H1 (cell line): ENCODE data around the gene MLKL. TPM values are rescaled to one million over a fixed set of nuclear protein-coding genes. Genes with fewer than 3 reads are reported as not detected.

Source experiments
- CTCF ChIA-PET: fragments of 300-600 bp; sonication (Branson Sonifier 250); formaldehyde crosslinking; loops from one replicate; lab custom pipeline; 2021; ENCODE audit not compliant: partially characterized antibody; lab: Charles Lee
- POLR2A ChIA-PET: fragments of 300-600 bp; sonication (Branson Sonifier 250); formaldehyde crosslinking; loops from one replicate; lab custom pipeline; 2021; ENCODE audit warnings: inconsistent platforms; ENCODE audit not compliant: partially characterized antibody; lab: Charles Lee
- DNase-seq, 2 experiments: peaks; one replicate each; pipeline versions ENCODE4 v3.0.0 to v3.0.0-alpha.2; 2010 to 2022; ENCODE audit warnings: low spot score in 2 of 2, low read depth in 1 of 2, mixed read lengths in 1 of 2
- FAIRE-seq: peaks from 2 replicates; lab custom pipeline; 2011; peaks lifted over from hg19 to GRCh38; lab: Jason Lieb, UNC
- H2AFZ ChIP-seq: 2 replicates; pipeline ENCODE4 v1.8.1; 2012; ENCODE audit warnings: low read length, inconsistent platforms
- H2AK5ac ChIP-seq: 2 replicates; pipeline ENCODE4 v1.6.1; 2013; ENCODE audit warnings: low read depth, low read length
- H2BK120ac ChIP-seq: replicated peaks from 2 replicates; pipeline ENCODE3; 2013; ENCODE audit warnings: low read depth, low read length, inconsistent platforms
- H2BK12ac ChIP-seq: 2 replicates; pipeline ENCODE4 v1.6.1; 2013; ENCODE audit warnings: low read depth, low read length
- H2BK15ac ChIP-seq: 2 replicates; pipeline ENCODE4 v1.6.1; 2013; ENCODE audit warnings: low read length
- H2BK20ac ChIP-seq: 2 replicates; pipeline ENCODE4 v1.6.1; 2013; ENCODE audit warnings: low read length
- H2BK5ac ChIP-seq: 2 replicates; pipeline ENCODE4 v1.6.1; 2013; ENCODE audit warnings: low read depth, low read length
- H3K14ac ChIP-seq: 2 replicates; pipeline ENCODE4 v1.6.1; 2013; ENCODE audit warnings: inconsistent platforms; ENCODE audit not compliant: insufficient read length
- H3K18ac ChIP-seq: 2 replicates; pipeline ENCODE4 v1.6.1; 2013; ENCODE audit warnings: low read length; ENCODE audit errors: extremely low read depth
- H3K23ac ChIP-seq: 2 replicates; pipeline ENCODE4 v1.6.1; 2013; ENCODE audit warnings: inconsistent platforms; ENCODE audit not compliant: insufficient read length
- H3K23me2 ChIP-seq: 2 replicates; pipeline ENCODE4 v1.6.1; 2013; ENCODE audit warnings: low read depth, low read length
- H3K27ac ChIP-seq: 2 replicates; pipeline ENCODE4 v1.6.1; 2011; ENCODE audit warnings: low read depth, low read length, inconsistent platforms
- H3K27me3 ChIP-seq, 4 experiments: replicated peaks in 1 of 4; 1 replicate in 1 of 4; 2 replicates in 3 of 4; pipeline versions ENCODE4 v1.6.1 to v1.8.1; 2011 to 2013; ENCODE audit warnings: low read length in 3 of 4, mild to moderate bottlenecking in 3 of 4, inconsistent platforms in 2 of 4, mixed read lengths in 2 of 4, moderate library complexity in 1 of 4; ENCODE audit not compliant: control insufficient read depth in 3 of 4, insufficient read depth in 3 of 4; ENCODE audit errors: extremely low read depth in 1 of 4
- H3K36me3 ChIP-seq, 4 experiments: 2 replicates each; pipeline versions ENCODE4 v1.6.1 to v1.8.1; 2011 to 2013; ENCODE audit warnings: mild to moderate bottlenecking in 4 of 4, low read length in 3 of 4, moderate library complexity in 2 of 4, control low read depth in 1 of 4, inconsistent platforms in 1 of 4; ENCODE audit not compliant: insufficient read depth in 4 of 4, control insufficient read depth in 2 of 4
- H3K4ac ChIP-seq: replicated peaks from 2 replicates; pipeline ENCODE3; 2013; ENCODE audit warnings: low read length, low read depth, mixed read lengths, inconsistent platforms; ENCODE audit not compliant: insufficient read length
- H3K4me1 ChIP-seq, 4 experiments: replicated peaks in 1 of 4; 1 replicate in 1 of 4; 2 replicates in 3 of 4; pipeline versions ENCODE4 v1.6.1 to v1.8.1; 2011 to 2013; ENCODE audit warnings: low read length in 3 of 4, inconsistent platforms in 2 of 4, mixed read lengths in 1 of 4; ENCODE audit not compliant: insufficient read depth in 4 of 4, control insufficient read depth in 3 of 4
- H3K4me2 ChIP-seq, 2 experiments: 2 replicates each; pipeline versions ENCODE4 v1.6.1 to v1.8.1; 2011 to 2013; ENCODE audit warnings: low read depth in 2 of 2, low read length in 2 of 2, control low read depth in 1 of 2, inconsistent platforms in 1 of 2, mild to moderate bottlenecking in 1 of 2; ENCODE audit not compliant: insufficient read depth in 1 of 2
- H3K4me3 ChIP-seq, 4 experiments: fragments of 200-600, 300-600 bp in 1 of 4; sonication (generic), shearing (Covaris generic), sonication (Bioruptor Twin) in 1 of 4; 2 replicates each; pipeline versions ENCODE4 v1.5.1 to v1.8.1; 2011 to 2016; ENCODE audit warnings: low read length in 4 of 4, low read depth in 3 of 4, control low read depth in 2 of 4, inconsistent platforms in 2 of 4, mild to moderate bottlenecking in 2 of 4, mixed read lengths in 1 of 4, moderate library complexity in 1 of 4; ENCODE audit not compliant: insufficient read depth in 2 of 4; ENCODE audit errors: extremely low read depth in 1 of 4
- H3K56ac ChIP-seq: replicated peaks from 2 replicates; pipeline ENCODE3; 2013; ENCODE audit warnings: low read depth, mild to moderate bottlenecking, mixed read lengths, low read length, inconsistent platforms; ENCODE audit not compliant: insufficient read length
- H3K79me1 ChIP-seq: 2 replicates; pipeline ENCODE4 v1.6.1; 2013; ENCODE audit warnings: low read depth, low read length, control low read depth
- H3K79me2 ChIP-seq, 2 experiments: 2 replicates each; pipeline versions ENCODE4 v1.6.1 to v1.8.1; 2012 to 2013; ENCODE audit warnings: low read length in 2 of 2, mild to moderate bottlenecking in 2 of 2, inconsistent platforms in 1 of 2; ENCODE audit not compliant: insufficient read depth in 2 of 2, control insufficient read depth in 1 of 2
- H3K9ac ChIP-seq, 4 experiments: replicated peaks in 1 of 4; 1 replicate in 1 of 4; 2 replicates in 3 of 4; pipeline versions ENCODE4 v1.6.1 to v1.8.1; 2011 to 2013; ENCODE audit warnings: low read depth in 3 of 4, low read length in 3 of 4, control low read depth in 2 of 4, mild to moderate bottlenecking in 2 of 4, moderate library complexity in 2 of 4, inconsistent platforms in 1 of 4; ENCODE audit errors: extremely low read depth in 1 of 4
- H3K9me3 ChIP-seq, 2 experiments: 2 replicates each; pipeline versions ENCODE4 v1.6.1 to v1.8.1; 2012 to 2013; ENCODE audit warnings: mild to moderate bottlenecking in 2 of 2, moderate library complexity in 2 of 2, control low read depth in 1 of 2, inconsistent platforms in 1 of 2, low read depth in 1 of 2, low read length in 1 of 2, mixed read lengths in 1 of 2; ENCODE audit not compliant: insufficient read depth in 2 of 2
- H4K20me1 ChIP-seq, 2 experiments: replicated peaks in 1 of 2; 2 replicates each; pipeline versions ENCODE3 to v1.8.1; 2011 to 2013; ENCODE audit warnings: inconsistent platforms in 2 of 2, low read length in 2 of 2, mild to moderate bottlenecking in 1 of 2; ENCODE audit not compliant: insufficient read depth in 2 of 2, control insufficient read depth in 1 of 2
- H4K5ac ChIP-seq: 2 replicates; pipeline ENCODE4 v1.6.1; 2013; ENCODE audit warnings: low read length, low read depth, mixed read lengths, inconsistent platforms; ENCODE audit not compliant: insufficient read length
- H4K8ac ChIP-seq: 2 replicates; pipeline ENCODE4 v1.8.0; 2013; ENCODE audit warnings: mild to moderate bottlenecking, moderate library complexity, low read length, inconsistent platforms; ENCODE audit not compliant: insufficient read depth; ENCODE audit errors: extremely low read depth
- H4K91ac ChIP-seq: replicated peaks from 2 replicates; pipeline ENCODE3; 2013; ENCODE audit warnings: low read length, mixed read lengths, inconsistent platforms; ENCODE audit not compliant: insufficient read length
- CEBPB ChIP-seq: IDR thresholded peaks from 2 replicates; pipeline ENCODE4 v1.6.1; 2012; ENCODE audit warnings: low read depth, low read length
- NANOG ChIP-seq: IDR thresholded peaks from 2 replicates; pipeline ENCODE4 v1.6.1; 2011; ENCODE audit warnings: low read length, low read depth, mild to moderate bottlenecking, inconsistent platforms; ENCODE audit not compliant: insufficient read depth, poor library complexity, severe bottlenecking
- NRF1 ChIP-seq: IDR thresholded peaks from 2 replicates; pipeline ENCODE4 v1.6.1; 2011; ENCODE audit warnings: mild to moderate bottlenecking, low read depth, low read length, improper control_type of control experiment
- PHF8 ChIP-seq: fragments of 200-600 bp; sonication (generic); conservative IDR thresholded peaks from 2 replicates; pipeline ENCODE4 v1.7.1; 2012; ENCODE audit warnings: low read depth, mild to moderate bottlenecking, inconsistent platforms, low read length, moderate library complexity
- POLR2A ChIP-seq, 2 experiments: IDR thresholded peaks; 1 replicate in 1 of 2; 2 replicates in 1 of 2; pipeline ENCODE4 v1.6.1; 2011; ENCODE audit warnings: low read depth in 2 of 2, low read length in 2 of 2, mild to moderate bottlenecking in 2 of 2; ENCODE audit errors: control extremely low read depth in 1 of 2
- SIRT6 ChIP-seq: IDR thresholded peaks from one replicate; pipeline ENCODE4 v1.7.1; 2012; ENCODE audit warnings: low read length, inconsistent platforms
- SIX5 ChIP-seq: IDR thresholded peaks from 2 replicates; pipeline ENCODE4 v1.6.1; 2011; ENCODE audit warnings: mild to moderate bottlenecking, low read depth, low read length
- YY1 ChIP-seq: IDR thresholded peaks from 2 replicates; pipeline ENCODE4 v1.6.1; 2011; ENCODE audit warnings: low read depth, mild to moderate bottlenecking, low read length
- WGBS, 2 experiments: shearing (Covaris generic) in 1 of 2; methylation state at CpG; one replicate each; pipeline versions ENCODE4 v1.1.6 to v1.1.7; 2013 to 2015; ENCODE audit warnings: low lambda C conversion rate in 2 of 2, mixed read lengths in 2 of 2, inconsistent platforms in 1 of 2, low coverage in 1 of 2, missing lambda C conversion rate in 1 of 2; ENCODE audit not compliant: insufficient replicate concordance in 2 of 2, insufficient coverage in 1 of 2, insufficient read length in 1 of 2; ENCODE audit errors: extremely low coverage in 1 of 2, missing lambda C conversion rate in 1 of 2; 5-methylcytosine and 5-hydroxymethylcytosine counted together
- polyA plus RNA-seq, 7 experiments: library from polyadenylated mRNA; depleted of rRNA in 3 of 7; stranded (reverse) in 5 of 7; unstranded in 2 of 7; fragments of >200 nt in 5 of 7; fragments of 200-250 nt in 2 of 7; gene quantifications; 1 replicate in 5 of 7; 2 replicates in 1 of 7; 4 replicates in 1 of 7; pipeline versions ENCODE4 v1.2.1 to v1.2.3, GENCODE V29; 2011 to 2013; ENCODE audit warnings: missing spikeins in 2 of 7, mixed read lengths in 2 of 7
- total RNA-seq: library from RNA; stranded (reverse); fragmentation: NEBNext Ultra II Directional; extraction: Animal tissue kit (Norgen Biotek cat#: 25700); gene quantifications from 2 replicates; pipeline ENCODE4 v1.2.1, GENCODE V29; 2021

MLKL gene
- total and polyA plus RNA-seq, 2 of the 8 experiments (the other 6 are each of a cell fraction or from before 2014, with no cell fraction given) = 1.6 to 2.1 TPM

DNA sequence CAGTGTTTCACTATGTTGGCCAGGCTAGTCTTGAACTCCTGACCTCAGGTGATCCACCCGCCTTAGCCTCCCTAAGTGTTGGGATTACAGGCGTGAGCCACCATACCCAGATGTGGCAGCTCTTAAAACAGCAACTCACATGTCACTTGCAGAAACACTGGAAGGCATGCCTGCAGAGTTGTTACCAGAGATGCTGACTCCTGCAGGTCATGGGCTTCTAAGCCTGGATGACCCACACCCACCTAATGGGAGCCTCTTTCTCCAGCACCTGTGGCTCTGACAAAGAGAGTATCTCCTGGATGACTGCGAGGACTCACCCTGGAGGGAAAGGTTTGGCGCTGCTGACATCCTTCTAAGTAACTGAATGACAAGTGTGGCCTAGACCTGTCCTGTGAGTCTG lies 22.8 kb downstream of the MLKL start:
- Histone ChIP-seq H2BK15ac (no peak overlapping the region), H4K5ac (no peak overlapping the region), H3K79me1 (no peaks in the 10 kb centered on the region), H4K91ac (no peak overlapping the region), H4K8ac (no peak overlapping the region), H3K79me2 (no peaks in the 10 kb centered on the region), H3K36me3 (no peaks in the 10 kb centered on the region), H3K4me2 (no peak overlapping the region), H3K4me3 (no peak overlapping the region), H2AFZ (no peak overlapping the region), H3K4ac (no peak overlapping the region), H3K27me3 (no peaks in the 10 kb centered on the region), H4K20me1 (peaks cover 0 to 1% of the 10 kb centered on the region in 2 experiments), H3K9ac (no peak overlapping the region), H2BK120ac (no peak overlapping the region), H3K14ac (no peak overlapping the region), H3K23ac (no peak overlapping the region), H3K9me3 (no peaks in the 10 kb centered on the region), H3K4me1 (no peaks in the 10 kb centered on the region), H2BK20ac (no peak overlapping the region), H3K23me2 (no peaks in the 10 kb centered on the region), H2AK5ac (no peak overlapping the region), H3K56ac (no peak overlapping the region), H3K18ac (no peak overlapping the region), H3K27ac (no peak overlapping the region), H2BK5ac (no peak overlapping the region), H2BK12ac (no peak overlapping the region)
- ChIA-PET POLR2A (interaction anchor here (0.8 to 4.5 kb wide), 3 partner anchors 11 to 22 kb away, joined by 3 to 37 read pairs (median 3); partner anchors contain the start of gene RFWD3), CTCF (interaction anchor here (1.7 kb wide), 1 partner anchor 32 kb away, joined by 6 read pairs; no protein-coding TSS in a partner anchor)
- FAIRE-seq (no peak), DNase-seq (no peak)
- WGBS, 2 experiments = 91% methylated on average over 4 of the region's 4 CpGs; no CpG with 5 or more reads in 1 of the 2 experiments
- no peak for TF ChIP-seq POLR2A (IDR thresholded peaks at IDR 0.05; ENCODE audit: control extremely low read depth in 1 of 2, low read depth in 2 of 2, low read length in 2 of 2)
- TF ChIP-seq SIX5 = no peak
- no peak for TF ChIP-seq PHF8
- TF ChIP-seq SIRT6 = no peak
- no peak for TF ChIP-seq NRF1
- no peak for TF ChIP-seq NANOG
- TF ChIP-seq YY1 = no peak
- no peak for TF ChIP-seq CEBPB
